IMR-90 (cell line): ENCODE results near the gene ASXL1. TPM values are rescaled to one million over a fixed set of nuclear protein-coding genes. Genes with fewer than 3 reads are reported as not detected.

ENCODE experiments used
- ATAC-seq: fragments of 200-7000 bp; cut with Tn5 transposase; 2 replicates; pipeline ENCODE4 v1.9.1; 2020; ENCODE audit warnings: low read depth, mild to moderate bottlenecking, moderate library complexity
- BruUV-seq: library from RNA; stranded (reverse); fragments of 400-500 nt; replicated peaks from 2 replicates; lab custom pipeline; 2021; lab: Mats Ljungman, UMichigan
- CTCF ChIA-PET: fragments of 300-600 bp; formaldehyde crosslinking; extraction: SDS; loops from one replicate; lab custom pipeline; 2021; ENCODE audit warnings: antibody characterized with exemption; lab: Yijun Ruan, JAX
- POLR2A ChIA-PET: fragments of 300-600 bp; sonication (Branson Sonifier 250); formaldehyde crosslinking; loops from one replicate; lab custom pipeline; 2022; ENCODE audit warnings: antibody characterized with exemption; ENCODE audit not compliant: unreplicated experiment; lab: Charles Lee
- DNase-seq: peaks from one replicate; pipeline ENCODE4 v3.0.0; 2013
- H2AFZ ChIP-seq: replicated peaks from 2 replicates; pipeline ENCODE3; 2013; ENCODE audit warnings: low read length, mild to moderate bottlenecking; ENCODE audit not compliant: poor library complexity
- H2AK5ac ChIP-seq: 2 replicates; pipeline ENCODE4 v1.6.1; 2013; ENCODE audit warnings: low read depth, low read length, inconsistent platforms
- H2AK9ac ChIP-seq: replicated peaks from 2 replicates; pipeline ENCODE3; 2013; ENCODE audit warnings: mild to moderate bottlenecking, low read depth, low read length, moderate library complexity; ENCODE audit not compliant: poor library complexity
- H2BK120ac ChIP-seq: 2 replicates; pipeline ENCODE4 v1.6.1; 2013; ENCODE audit warnings: low read depth, low read length, inconsistent platforms
- H2BK15ac ChIP-seq: 3 replicates; pipeline ENCODE4 v1.6.1; 2013; ENCODE audit warnings: low read depth, low read length, inconsistent platforms
- H2BK20ac ChIP-seq: 2 replicates; pipeline ENCODE4 v1.6.1; 2013; ENCODE audit warnings: low read depth, mild to moderate bottlenecking, inconsistent platforms, low read length, moderate library complexity
- H2BK5ac ChIP-seq: 2 replicates; pipeline ENCODE4 v1.6.1; 2013; ENCODE audit warnings: mild to moderate bottlenecking, low read depth, low read length, inconsistent platforms; ENCODE audit not compliant: poor library complexity, severe bottlenecking
- H3K14ac ChIP-seq: replicated peaks from 2 replicates; pipeline ENCODE4 v1.6.1; 2013; ENCODE audit warnings: low read depth, low read length, inconsistent platforms
- H3K18ac ChIP-seq: 2 replicates; pipeline ENCODE4 v1.6.1; 2013; ENCODE audit warnings: low read depth, low read length, control low read depth
- H3K23ac ChIP-seq: 2 replicates; pipeline ENCODE4 v1.6.1; 2013; ENCODE audit warnings: low read depth, low read length, inconsistent platforms
- H3K27ac ChIP-seq: 2 replicates; pipeline ENCODE4 v1.5.1; 2013; ENCODE audit warnings: mild to moderate bottlenecking, control low read depth, low read length; ENCODE audit not compliant: insufficient read depth
- H3K27me3 ChIP-seq: 2 replicates; pipeline ENCODE4 v1.6.1; 2013; ENCODE audit warnings: low read length; ENCODE audit not compliant: control insufficient read depth, insufficient read depth
- H3K36me3 ChIP-seq: 2 replicates; pipeline ENCODE4 v1.6.1; 2013; ENCODE audit warnings: low read length, mixed read lengths; ENCODE audit not compliant: control insufficient read depth, insufficient read depth
- H3K4ac ChIP-seq: 2 replicates; pipeline ENCODE4 v1.6.1; 2013; ENCODE audit warnings: low read depth, low read length, inconsistent platforms
- H3K4me1 ChIP-seq: 2 replicates; pipeline ENCODE4 v1.6.1; 2013; ENCODE audit warnings: low read length, mixed read lengths; ENCODE audit not compliant: control insufficient read depth, insufficient read depth
- H3K4me2 ChIP-seq: 2 replicates; pipeline ENCODE4 v1.6.1; 2013; ENCODE audit warnings: low read depth, mild to moderate bottlenecking, control low read depth, low read length, moderate library complexity
- H3K4me3 ChIP-seq: 2 replicates; pipeline ENCODE4 v1.5.1; 2013; ENCODE audit warnings: low read depth, mild to moderate bottlenecking, control low read depth, low read length, moderate library complexity; ENCODE audit not compliant: insufficient read depth
- H3K56ac ChIP-seq: 2 replicates; pipeline ENCODE4 v1.6.1; 2013; ENCODE audit warnings: low read length, inconsistent platforms; ENCODE audit not compliant: insufficient read depth; ENCODE audit errors: extremely low read depth
- H3K79me1 ChIP-seq, 2 experiments: 2 replicates each; pipeline ENCODE4 v1.6.1; 2013; ENCODE audit warnings: low read length in 2 of 2, inconsistent platforms in 1 of 2, low read depth in 1 of 2
- H3K9ac ChIP-seq: 2 replicates; pipeline ENCODE4 v1.6.1; 2013; ENCODE audit warnings: low read depth, low read length, control low read depth
- H3K9me1 ChIP-seq: 2 replicates; pipeline ENCODE4 v1.6.1; 2013; ENCODE audit warnings: low read length, inconsistent platforms; ENCODE audit not compliant: insufficient read depth
- H3K9me3 ChIP-seq: 2 replicates; pipeline ENCODE4 v1.6.1; 2013; ENCODE audit warnings: low read length; ENCODE audit not compliant: control insufficient read depth, insufficient read depth
- H4K20me1 ChIP-seq: 2 replicates; pipeline ENCODE4 v1.6.1; 2013; ENCODE audit warnings: low read length, inconsistent platforms; ENCODE audit not compliant: insufficient read depth
- H4K5ac ChIP-seq: 2 replicates; pipeline ENCODE4 v1.6.1; 2013; ENCODE audit warnings: mild to moderate bottlenecking, low read depth, low read length, control low read depth
- H4K8ac ChIP-seq, 2 experiments: 2 replicates each; pipeline ENCODE4 v1.6.1; 2013; ENCODE audit warnings: low read depth in 2 of 2, low read length in 2 of 2, control low read depth in 1 of 2, inconsistent platforms in 1 of 2
- H4K91ac ChIP-seq: 2 replicates; pipeline ENCODE4 v1.6.1; 2013; ENCODE audit warnings: low read depth, low read length, inconsistent platforms; ENCODE audit not compliant: insufficient read depth
- CEBPB ChIP-seq: IDR thresholded peaks from 2 replicates; pipeline ENCODE4 v1.6.1; 2012; ENCODE audit warnings: low read depth, low read length, improper control_type of control experiment
- CHD1 ChIP-seq: IDR thresholded peaks from 2 replicates; pipeline ENCODE4 v1.6.1; 2012; ENCODE audit warnings: low read depth, low read length, improper control_type of control experiment
- FOS ChIP-seq: fragments of 150-350 bp; IDR thresholded peaks from 2 replicates; pipeline ENCODE4 v1.6.1; 2016; ENCODE audit warnings: low read depth, low read length
- MAFK ChIP-seq: IDR thresholded peaks from 2 replicates; pipeline ENCODE4 v1.6.1; 2012; ENCODE audit warnings: low read depth, low read length, improper control_type of control experiment
- MAZ ChIP-seq: IDR thresholded peaks from 2 replicates; pipeline ENCODE4 v1.6.1; 2012; ENCODE audit warnings: low read depth, mild to moderate bottlenecking, low read length, improper control_type of control experiment, moderate library complexity, borderline replicate concordance
- NFE2L2 ChIP-seq: fragments of 150-350 bp; IDR thresholded peaks from 2 replicates; pipeline ENCODE4 v1.6.1; 2016; ENCODE audit warnings: low read depth, mild to moderate bottlenecking, low read length
- POLR2A ChIP-seq: IDR thresholded peaks from 2 replicates; pipeline ENCODE4 v1.6.1; 2012; ENCODE audit warnings: mild to moderate bottlenecking, low read depth, low read length
- RCOR1 ChIP-seq: IDR thresholded peaks from 2 replicates; pipeline ENCODE4 v1.6.1; 2012; ENCODE audit warnings: mild to moderate bottlenecking, low read length, improper control_type of control experiment; ENCODE audit not compliant: insufficient replicate concordance
- WGBS, 2 experiments: methylation state at CpG; one replicate each; pipeline versions ENCODE4 v1.1.5 to v1.1.7; 2013; ENCODE audit warnings: missing lambda C conversion rate in 2 of 2; ENCODE audit not compliant: insufficient read length in 1 of 2; ENCODE audit errors: extremely low coverage in 2 of 2; 5-methylcytosine and 5-hydroxymethylcytosine counted together
- dilution Hi-C: fragments of 300-500 bp; cut with HindIII; formaldehyde crosslinking; loops from one replicate; pipeline ENCODE4 v1.14.3; 2018; ENCODE audit warnings: low sequenced_read_pairs; ENCODE audit not compliant: unreplicated experiment
- in situ Hi-C: fragments of 300-500 bp; cut with MboI; formaldehyde crosslinking; loops from 3 replicates; pipeline ENCODE4 v1.14.3; 2019; ENCODE audit warnings: low sequenced_read_pairs, inconsistent platforms, mixed read lengths
- intact Hi-C: fragments of 100-400 bp; cut with micrococcal nuclease; formaldehyde crosslinking; loops from 2 replicates; pipeline ENCODE4 v1.10.0; 2022
- polyA plus RNA-seq, 3 experiments: library from polyadenylated mRNA; depleted of rRNA; stranded (reverse); fragments of >200 nt; gene quantifications; 2 replicates each; pipeline ENCODE4 v1.2.3, GENCODE V29; 2012; ENCODE audit warnings: low replicate concordance in 1 of 3
- total RNA-seq: library from RNA; depleted of rRNA; stranded (reverse); fragments of >200 nt; gene quantifications from 2 replicates; pipeline ENCODE4 v1.2.3, GENCODE V29; 2012
- TF ChIP-seq, protein P1 (sequence below): fragments of 150-350 bp; IDR thresholded peaks from 2 replicates; pipeline ENCODE4 v1.6.1; 2017; ENCODE audit warnings: mild to moderate bottlenecking, antibody characterized with exemption, low read length, low read depth
- TF ChIP-seq, protein P2 (sequence below): conservative IDR thresholded peaks from 2 replicates; pipeline ENCODE4 v1.5.1; 2012; ENCODE audit warnings: mild to moderate bottlenecking, low read depth, low read length, improper control_type of control experiment
- TF ChIP-seq, protein P3 (sequence below): fragments of 150-350 bp; IDR thresholded peaks from 2 replicates; pipeline ENCODE4 v1.6.1; 2016; ENCODE audit warnings: low read depth, mild to moderate bottlenecking, low read length, moderate library complexity, borderline replicate concordance

Gene ASXL1
- total and polyA plus RNA-seq, 2 of the 4 experiments (the other 2 are of a cell fraction), result 29.9 to 37.1 TPM

DNA sequence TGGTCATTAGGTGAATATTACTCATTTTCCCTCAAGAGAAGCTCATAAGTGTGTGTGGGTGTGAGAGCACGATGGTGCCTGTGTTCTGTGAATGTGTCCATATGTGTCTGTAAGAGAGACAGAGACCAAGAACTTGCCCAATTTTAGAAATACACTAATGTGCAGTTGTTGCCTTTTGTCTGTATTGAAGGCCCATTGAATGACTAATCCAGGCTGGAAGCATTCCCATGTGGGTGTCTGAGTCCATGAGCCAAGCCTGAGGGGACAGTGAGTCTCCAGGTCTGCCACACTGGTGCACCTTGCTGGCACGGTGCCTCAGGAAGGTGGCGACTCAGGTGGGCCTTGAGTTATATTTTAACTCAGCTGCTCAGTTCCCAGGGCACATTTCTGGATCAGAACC lies 25.5 kb upstream of the ASXL1 start:
- Histone ChIP-seq H3K9me1 (peaks cover 11% of the 10 kb centered on the region), H2AK9ac (no peak overlapping the region), H3K79me1 (peaks cover 0 to 5% of the 10 kb centered on the region in 2 experiments; a peak in 2 of 4 replicates), H3K56ac (no peak overlapping the region), H3K18ac (no peak overlapping the region), H3K4ac (no peak overlapping the region), H4K91ac (no peak overlapping the region), H3K4me2 (no peak overlapping the region), H2AFZ (no peak overlapping the region), H4K20me1 (no peaks in the 10 kb centered on the region), H3K23ac (no peak overlapping the region), H3K27me3 (no peaks in the 10 kb centered on the region), H3K9me3 (no peaks in the 10 kb centered on the region), H2BK15ac (no peak overlapping the region), H3K36me3 (peaks cover 17% of the 10 kb centered on the region), H4K8ac (no peak overlapping the region), H2AK5ac (no peak overlapping the region), H3K4me1 (peaks cover 4% of the 10 kb centered on the region), H3K27ac (no peak overlapping the region), H3K4me3 (no peak overlapping the region), H2BK20ac (no peak overlapping the region), H2BK120ac (no peak overlapping the region), H3K14ac (no peak overlapping the region), H4K5ac (no peak overlapping the region), H2BK5ac (no peak overlapping the region), H3K9ac (no peak overlapping the region)
- WGBS, 2 experiments, result no CpG with 5 or more reads among the region's 3 CpGs
- no peak for TF ChIP-seq MAFK
- TF ChIP-seq, protein P1, sequence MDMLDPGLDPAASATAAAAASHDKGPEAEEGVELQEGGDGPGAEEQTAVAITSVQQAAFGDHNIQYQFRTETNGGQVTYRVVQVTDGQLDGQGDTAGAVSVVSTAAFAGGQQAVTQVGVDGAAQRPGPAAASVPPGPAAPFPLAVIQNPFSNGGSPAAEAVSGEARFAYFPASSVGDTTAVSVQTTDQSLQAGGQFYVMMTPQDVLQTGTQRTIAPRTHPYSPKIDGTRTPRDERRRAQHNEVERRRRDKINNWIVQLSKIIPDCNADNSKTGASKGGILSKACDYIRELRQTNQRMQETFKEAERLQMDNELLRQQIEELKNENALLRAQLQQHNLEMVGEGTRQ, result no peak
- TF ChIP-seq POLR2A, result no peak
- peak; percentile 67 for TF ChIP-seq CEBPB
- TF ChIP-seq MAZ, result no peak
- TF ChIP-seq, protein P2, sequence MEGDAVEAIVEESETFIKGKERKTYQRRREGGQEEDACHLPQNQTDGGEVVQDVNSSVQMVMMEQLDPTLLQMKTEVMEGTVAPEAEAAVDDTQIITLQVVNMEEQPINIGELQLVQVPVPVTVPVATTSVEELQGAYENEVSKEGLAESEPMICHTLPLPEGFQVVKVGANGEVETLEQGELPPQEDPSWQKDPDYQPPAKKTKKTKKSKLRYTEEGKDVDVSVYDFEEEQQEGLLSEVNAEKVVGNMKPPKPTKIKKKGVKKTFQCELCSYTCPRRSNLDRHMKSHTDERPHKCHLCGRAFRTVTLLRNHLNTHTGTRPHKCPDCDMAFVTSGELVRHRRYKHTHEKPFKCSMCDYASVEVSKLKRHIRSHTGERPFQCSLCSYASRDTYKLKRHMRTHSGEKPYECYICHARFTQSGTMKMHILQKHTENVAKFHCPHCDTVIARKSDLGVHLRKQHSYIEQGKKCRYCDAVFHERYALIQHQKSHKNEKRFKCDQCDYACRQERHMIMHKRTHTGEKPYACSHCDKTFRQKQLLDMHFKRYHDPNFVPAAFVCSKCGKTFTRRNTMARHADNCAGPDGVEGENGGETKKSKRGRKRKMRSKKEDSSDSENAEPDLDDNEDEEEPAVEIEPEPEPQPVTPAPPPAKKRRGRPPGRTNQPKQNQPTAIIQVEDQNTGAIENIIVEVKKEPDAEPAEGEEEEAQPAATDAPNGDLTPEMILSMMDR, result no peak
- TF ChIP-seq CHD1, result no peak
- TF ChIP-seq FOS, result peak; percentile 60
- TF ChIP-seq RCOR1, result peak; percentile 39
- TF ChIP-seq, protein P3, sequence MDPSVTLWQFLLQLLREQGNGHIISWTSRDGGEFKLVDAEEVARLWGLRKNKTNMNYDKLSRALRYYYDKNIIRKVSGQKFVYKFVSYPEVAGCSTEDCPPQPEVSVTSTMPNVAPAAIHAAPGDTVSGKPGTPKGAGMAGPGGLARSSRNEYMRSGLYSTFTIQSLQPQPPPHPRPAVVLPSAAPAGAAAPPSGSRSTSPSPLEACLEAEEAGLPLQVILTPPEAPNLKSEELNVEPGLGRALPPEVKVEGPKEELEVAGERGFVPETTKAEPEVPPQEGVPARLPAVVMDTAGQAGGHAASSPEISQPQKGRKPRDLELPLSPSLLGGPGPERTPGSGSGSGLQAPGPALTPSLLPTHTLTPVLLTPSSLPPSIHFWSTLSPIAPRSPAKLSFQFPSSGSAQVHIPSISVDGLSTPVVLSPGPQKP, result no peak
- TF ChIP-seq NFE2L2, result no peak
- intact Hi-C loops, result no loop called here
- peak; percentile 27; the same call in 1 of the 2 replicates for ATAC-seq
- CTCF ChIA-PET, result no interaction called here
- in situ Hi-C loops, result no loop called here
- dilution Hi-C loops, result no loop called here
- TSS peak; percentile 48 for BruUV-seq
- POLR2A ChIA-PET, result no interaction called here
- DNase-seq, result peak; percentile 76
